Neuron (in vitro differentiated cells): ENCODE measurements around the gene AIFM1.
"Not testable (repeated sequence)": the region's sequence is repeated elsewhere in the genome, so short reads cannot be mapped to it uniquely, and the experiment has no call there.

Experiments
- H2AFZ ChIP-seq: one replicate; pipeline ENCODE4 v1.6.1; 2013; ENCODE audit warnings: low read depth, mild to moderate bottlenecking, inconsistent platforms, low read length, moderate library complexity
- H3K27me3 ChIP-seq: one replicate; pipeline ENCODE4 v1.6.1; 2013; ENCODE audit warnings: low read length; ENCODE audit not compliant: insufficient read depth
- H3K36me3 ChIP-seq: one replicate; pipeline ENCODE4 v1.6.1; 2013; ENCODE audit warnings: low read length; ENCODE audit not compliant: insufficient read depth
- H3K4me1 ChIP-seq: one replicate; pipeline ENCODE4 v1.6.1; 2013; ENCODE audit warnings: low read length; ENCODE audit not compliant: insufficient read depth
- H3K4me3 ChIP-seq: 2 replicates; pipeline ENCODE4 v1.5.1; 2013; ENCODE audit warnings: mild to moderate bottlenecking, low read length, moderate library complexity
- H3K9me3 ChIP-seq: one replicate; pipeline ENCODE4 v1.6.1; 2013; ENCODE audit warnings: low read length

AIFM1 gene

GRCh38 chrX:130121505-130121800, 44.2 kb downstream of the AIFM1 start:
- H2AFZ ChIP-seq = no peak overlapping the region
- H3K4me3 ChIP-seq = no peak overlapping the region
- H3K9me3 ChIP-seq = no peaks in the 10 kb centered on the region
- no peaks in the 10 kb centered on the region for H3K36me3 ChIP-seq
- H3K4me1 ChIP-seq = peaks cover 5% of the 10 kb centered on the region
- no peaks in the 10 kb centered on the region for H3K27me3 ChIP-seq

GRCh38 chrX:130120746-130121504, 44.7 kb downstream of the AIFM1 start:
- Histone ChIP-seq H3K4me3 (no peak overlapping the region), H3K9me3 (no peaks in the 10 kb centered on the region), H3K27me3 (no peaks in the 10 kb centered on the region), H2AFZ (no peak overlapping the region), H3K36me3 (no peaks in the 10 kb centered on the region), H3K4me1 (peaks cover 5% of the 10 kb centered on the region)

GRCh38 chrX:130120321-130120731, 45.3 kb downstream of the AIFM1 start:
- no peaks in the 10 kb centered on the region for H3K36me3 ChIP-seq
- no peaks in the 10 kb centered on the region for H3K9me3 ChIP-seq
- H3K27me3 ChIP-seq = no peaks in the 10 kb centered on the region
- H3K4me3 ChIP-seq = no peak overlapping the region
- peaks cover 5% of the 10 kb centered on the region for H3K4me1 ChIP-seq
- no peak overlapping the region for H2AFZ ChIP-seq

- no peak overlapping the region for H3K4me3 ChIP-seq
- no peaks in the 10 kb centered on the region for H3K36me3 ChIP-seq
- no peak overlapping the region for H2AFZ ChIP-seq
- no peaks in the 10 kb centered on the region for H3K27me3 ChIP-seq
- peaks cover 5% of the 10 kb centered on the region for H3K4me1 ChIP-seq
- no peaks in the 10 kb centered on the region for H3K9me3 ChIP-seq
Observed at GRCh38 chrX:130119312-130119898, 46.2 kb downstream of the AIFM1 start.

GRCh38 chrX:130118441-130119311, 47.0 kb downstream of the AIFM1 start:
- peaks cover 5% of the 10 kb centered on the region for H3K4me1 ChIP-seq
- H3K9me3 ChIP-seq = no peaks in the 10 kb centered on the region
- H3K27me3 ChIP-seq = no peaks in the 10 kb centered on the region
- H3K36me3 ChIP-seq = no peaks in the 10 kb centered on the region
- no peak overlapping the region for H3K4me3 ChIP-seq
- H2AFZ ChIP-seq = no peak overlapping the region

- Histone ChIP-seq H3K4me1 (peaks cover 5% of the 10 kb centered on the region), H3K4me3 (no peak overlapping the region), H3K9me3 (no peaks in the 10 kb centered on the region), H3K27me3 (no peaks in the 10 kb centered on the region), H3K36me3 (no peaks in the 10 kb centered on the region), H2AFZ (no peak overlapping the region)
Observed at GRCh38 chrX:130117166-130117565, 48.5 kb downstream of the AIFM1 start.

GRCh38 chrX:130115119-130115885, 50.3 kb downstream of the AIFM1 start:
- not testable (repeated sequence) for H2AFZ ChIP-seq, H3K4me1 ChIP-seq, H3K36me3 ChIP-seq, H3K27me3 ChIP-seq, H3K9me3 ChIP-seq, H3K4me3 ChIP-seq

GRCh38 chrX:130114141-130114588, 51.5 kb downstream of the AIFM1 start:
- H3K36me3 ChIP-seq = no peaks in the 10 kb centered on the region
- peaks cover 5% of the 10 kb centered on the region for H3K4me1 ChIP-seq
- H3K27me3 ChIP-seq = no peaks in the 10 kb centered on the region
- no peak overlapping the region for H2AFZ ChIP-seq
- no peaks in the 10 kb centered on the region for H3K9me3 ChIP-seq
- no peak overlapping the region for H3K4me3 ChIP-seq

- no peak overlapping the region for H3K4me3 ChIP-seq
- H3K36me3 ChIP-seq = no peaks in the 10 kb centered on the region
- no peaks in the 10 kb centered on the region for H3K27me3 ChIP-seq
- no peak overlapping the region for H2AFZ ChIP-seq
- peaks cover 3% of the 10 kb centered on the region for H3K4me1 ChIP-seq
- no peaks in the 10 kb centered on the region for H3K9me3 ChIP-seq
Observed at GRCh38 chrX:130111220-130112154, 54.2 kb downstream of the AIFM1 start.

- no peaks in the 10 kb centered on the region for H3K27me3 ChIP-seq
- H3K36me3 ChIP-seq = no peaks in the 10 kb centered on the region
- peaks cover 9% of the 10 kb centered on the region for H3K4me1 ChIP-seq
- peak within 1 kb of the TSS; percentile 36 for H2AFZ ChIP-seq
- H3K9me3 ChIP-seq = no peaks in the 10 kb centered on the region
- H3K4me3 ChIP-seq = peak within 1 kb of the TSS; percentile 37
Observed at GRCh38 chrX:130110379-130111219, 55.0 kb downstream of the AIFM1 start, which contains the start of gene ELF4. Gene ELF4, minus strand, starts transcription at chrX:130110497. Its CDS starts 29,167 bp downstream, at chrX:130081330.
